GM12864 (cell line): ENCODE results near the gene KMT5C.

Source experiments
- DNase-seq: peaks from one replicate; pipeline ENCODE4 v3.0.0-alpha.2; 2011; ENCODE audit warnings: low read depth
- H3K4me3 ChIP-seq: 2 replicates; pipeline ENCODE4 v1.5.1; 2011; ENCODE audit warnings: mild to moderate bottlenecking, low read depth, low read length, control low read depth
- CTCF ChIP-seq: IDR thresholded peaks from 2 replicates; pipeline ENCODE4 v1.5.1; 2011; ENCODE audit warnings: low read depth, mild to moderate bottlenecking, moderate library complexity, low read length, control low read depth, inconsistent platforms; ENCODE audit errors: missing control alignments

KMT5C gene

GRCh38 chr19:55309448-55309847 is 30.2 kb upstream of the KMT5C start:
- H3K4me3 ChIP-seq: no peak overlapping the region
- no peak for DNase-seq
- TF ChIP-seq CTCF: no peak

GRCh38 chr19:55310498-55310897 is 29.2 kb upstream of the KMT5C start:
- H3K4me3 ChIP-seq: no peak overlapping the region
- DNase-seq: no peak
- no peak for TF ChIP-seq CTCF

GRCh38 chr19:55311397-55311796 is 28.3 kb upstream of the KMT5C start:
- H3K4me3 ChIP-seq: no peak overlapping the region
- DNase-seq: no peak
- TF ChIP-seq CTCF: no peak

- no peak for DNase-seq
- TF ChIP-seq CTCF: no peak
- H3K4me3 ChIP-seq: no peak overlapping the region
Observed at GRCh38 chr19:55311797-55312196, 27.9 kb upstream of the KMT5C start.

- H3K4me3 ChIP-seq: no peak overlapping the region
- no peak for TF ChIP-seq CTCF
- DNase-seq: no peak
Observed at GRCh38 chr19:55312621-55313512, 26.8 kb upstream of the KMT5C start.

- H3K4me3 ChIP-seq: no peak overlapping the region
- TF ChIP-seq CTCF: no peak
Observed at GRCh38 chr19:55314396-55314795, 25.3 kb upstream of the KMT5C start.

GRCh38 chr19:55315956-55316525 is 23.6 kb upstream of the KMT5C start:
- TF ChIP-seq CTCF: no peak
- H3K4me3 ChIP-seq: no peak overlapping the region
- no peak for DNase-seq

More at GRCh38 chr19:55314396-55314795, 25.3 kb upstream of the KMT5C start:
- DNase-seq: no peak
